WERI-Rb-1 (cell line): ENCODE results near the gene ANKRD40.

ENCODE experiments used
- DNase-seq: peaks from one replicate; pipeline ENCODE4 v3.0.0-alpha.2; 2020
- H3K27ac ChIP-seq: fragments of 250-450 bp; sonication (Bioruptor Pico); 2 replicates; pipeline ENCODE4 v1.5.1; 2020; ENCODE audit warnings: mild to moderate bottlenecking, moderate library complexity
- H3K27me3 ChIP-seq: fragments of 250-450 bp; sonication (Bioruptor Pico); 2 replicates; pipeline ENCODE4 v1.5.1; 2021; ENCODE audit warnings: mild to moderate bottlenecking, low read depth, moderate library complexity; ENCODE audit not compliant: insufficient read depth, severe bottlenecking
- H3K36me3 ChIP-seq: fragments of 250-450 bp; sonication (Bioruptor Pico); 2 replicates; pipeline ENCODE4 v1.5.1; 2020; ENCODE audit warnings: mild to moderate bottlenecking, moderate library complexity
- H3K4me3 ChIP-seq: 2 replicates; pipeline ENCODE4 v1.5.1; 2011; ENCODE audit warnings: low read depth, mild to moderate bottlenecking, control low read depth, low read length
- H3K9me3 ChIP-seq: fragments of 250-450 bp; sonication (Bioruptor Pico); 2 replicates; pipeline ENCODE4 v1.5.1; 2021; ENCODE audit warnings: mild to moderate bottlenecking, moderate library complexity; ENCODE audit not compliant: severe bottlenecking
- CTCF ChIP-seq: IDR thresholded peaks from 2 replicates; pipeline ENCODE4 v1.5.1; 2011; ENCODE audit warnings: low read depth, mild to moderate bottlenecking, control low read depth, inconsistent platforms, low read length

The ANKRD40 gene

GRCh38 chr17:50666316-50666715 is 41.4 kb downstream of the ANKRD40 start:
- Histone ChIP-seq H3K9me3 (no peaks in the 10 kb centered on the region), H3K36me3 (no peaks in the 10 kb centered on the region), H3K27me3 (no peaks in the 10 kb centered on the region), H3K4me3 (no peak overlapping the region), H3K27ac (no peak overlapping the region)
- no peak for DNase-seq
- TF ChIP-seq CTCF: no peak

- Histone ChIP-seq H3K27ac (no peak overlapping the region), H3K36me3 (no peaks in the 10 kb centered on the region), H3K27me3 (no peaks in the 10 kb centered on the region), H3K9me3 (no peaks in the 10 kb centered on the region), H3K4me3 (no peak overlapping the region)
- DNase-seq: no peak
- no peak for TF ChIP-seq CTCF
Measured at GRCh38 chr17:50665838-50666237, 41.9 kb downstream of the ANKRD40 start.

GRCh38 chr17:50664788-50665458 is 42.8 kb downstream of the ANKRD40 start:
- Histone ChIP-seq H3K27ac (no peak overlapping the region), H3K9me3 (no peaks in the 10 kb centered on the region), H3K27me3 (no peaks in the 10 kb centered on the region), H3K36me3 (no peaks in the 10 kb centered on the region), H3K4me3 (no peak overlapping the region)
- no peak for TF ChIP-seq CTCF
- no peak for DNase-seq

- Histone ChIP-seq H3K27ac (no peak overlapping the region), H3K9me3 (no peaks in the 10 kb centered on the region), H3K4me3 (no peak overlapping the region), H3K27me3 (no peaks in the 10 kb centered on the region), H3K36me3 (no peaks in the 10 kb centered on the region)
- TF ChIP-seq CTCF: no peak
- no peak for DNase-seq
Measured at GRCh38 chr17:50663812-50664374, 43.8 kb downstream of the ANKRD40 start.

- TF ChIP-seq CTCF: no peak
- Histone ChIP-seq H3K9me3 (no peaks in the 10 kb centered on the region), H3K27ac (no peak overlapping the region), H3K4me3 (no peak overlapping the region), H3K27me3 (no peaks in the 10 kb centered on the region), H3K36me3 (no peaks in the 10 kb centered on the region)
- DNase-seq: no peak
Measured at GRCh38 chr17:50662632-50663225, 45.0 kb downstream of the ANKRD40 start.
